Activated CD4-positive, alpha-beta T cell treated with anti-CD3 and anti-CD28 coated beads for 36 hours (primary cell): Measurements from ENCODE around the gene SPATA21. TPM values are rescaled to one million over a fixed set of nuclear protein-coding genes. Genes with fewer than 3 reads are reported as not detected.
"Not testable (repeated sequence)": the region's sequence is repeated elsewhere in the genome, so short reads cannot be mapped to it uniquely, and the experiment has no call there.

Experiments
- ATAC-seq: fragments of 200-7000 bp; cut with Tn5 transposase; one replicate; pipeline ENCODE4 v1.10.0; 2021; ENCODE audit warnings: mild to moderate bottlenecking, moderate library complexity
- CTCF ChIA-PET: fragments of 350-600 bp; sonication (Branson Sonifier 250); formaldehyde crosslinking; loops from one replicate; lab custom pipeline; 2021; ENCODE audit warnings: antibody characterized with exemption; lab: Charles Lee
- POLR2A ChIA-PET: fragments of 350-600 bp; sonication (Branson Sonifier 250); formaldehyde crosslinking; loops from one replicate; lab custom pipeline; 2021; ENCODE audit warnings: antibody characterized with exemption, inconsistent platforms; lab: Charles Lee
- DNase-seq: peaks from one replicate; pipeline ENCODE4 v3.0.0-alpha.2; 2020
- H3K27ac Mint-ChIP-seq: one replicate; pipeline ENCODE4 v1.8.0; 2021; ENCODE audit warnings: mixed read lengths
- H3K27me3 Mint-ChIP-seq: one replicate; pipeline ENCODE4 v1.8.0; 2021; ENCODE audit warnings: mixed read lengths
- H3K36me3 Mint-ChIP-seq: one replicate; pipeline ENCODE4 v1.8.0; 2021; ENCODE audit warnings: low read depth, mixed read lengths
- H3K4me1 Mint-ChIP-seq: one replicate; pipeline ENCODE4 v1.8.0; 2021; ENCODE audit warnings: mixed read lengths
- H3K4me3 Mint-ChIP-seq: one replicate; pipeline ENCODE4 v1.8.0; 2021; ENCODE audit warnings: mild to moderate bottlenecking, moderate library complexity, mixed read lengths
- H3K9me3 Mint-ChIP-seq: one replicate; pipeline ENCODE4 v1.8.0; 2021; ENCODE audit warnings: low read depth, mixed read lengths
- intact Hi-C, 2 experiments: fragments of 100-400 bp; cut with DNase I in 1 of 2; cut with micrococcal nuclease in 1 of 2; formaldehyde crosslinking; loops; one replicate each; pipeline versions ENCODE4 v1.14.2 to v1.15.1; 2022 to 2024; cut with DNase I, micrococcal nuclease
- total RNA-seq, 2 experiments: library from RNA; stranded (reverse); gene quantifications; one replicate each; pipeline ENCODE4 v1.2.3, GENCODE V29; 2021

SPATA21 gene
- total RNA-seq, 2 experiments from 2014 or later = not detected

DNA sequence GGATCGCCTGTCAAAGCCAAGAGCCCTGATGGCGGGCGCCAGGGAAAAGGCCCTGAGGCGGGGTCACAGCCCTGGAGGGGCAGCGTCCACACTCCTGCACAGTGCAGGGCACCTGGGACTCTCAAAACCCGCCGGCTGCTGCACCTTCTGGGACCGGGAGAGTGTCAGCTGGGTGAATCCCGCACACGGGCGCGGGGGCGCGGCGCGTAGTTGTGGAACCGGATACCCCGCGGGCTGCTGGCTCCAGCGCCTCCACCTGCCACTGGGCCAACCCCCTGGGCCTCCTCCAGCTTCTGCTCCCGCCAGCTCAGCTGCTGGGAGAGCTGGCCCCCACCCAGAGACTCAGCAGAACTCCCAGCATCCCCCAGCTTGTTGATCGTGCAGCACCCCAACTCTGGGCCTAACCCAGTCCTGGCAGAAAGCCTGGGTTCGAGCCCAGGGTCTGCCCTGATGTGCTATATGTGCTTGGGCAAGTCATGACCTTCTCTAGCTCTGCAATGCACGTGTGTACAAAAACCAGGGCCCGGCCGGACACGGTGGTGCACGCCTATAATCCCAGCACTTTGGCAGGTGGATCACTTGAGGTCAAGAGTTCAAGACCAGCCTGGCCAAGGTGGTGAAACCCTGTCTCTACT is 37.1 kb upstream of the SPATA21 start:
- Mint-ChIP-seq H3K4me1 (peaks cover 4% of the 10 kb centered on the region), H3K9me3 (no peaks in the 10 kb centered on the region), H3K27me3 (no peaks in the 10 kb centered on the region), H3K36me3 (peaks cover 7% of the 10 kb centered on the region), H3K4me3 (no peak overlapping the region), H3K27ac (no peak overlapping the region)
- intact Hi-C loops = no loop called here
- ATAC-seq (no peak), DNase-seq (no peak)
- ChIA-PET CTCF (interaction anchor here (1.1 kb wide), 1 partner anchor 125 kb away, joined by 3 read pairs; no protein-coding TSS in a partner anchor), POLR2A (no interaction called here)

DNA sequence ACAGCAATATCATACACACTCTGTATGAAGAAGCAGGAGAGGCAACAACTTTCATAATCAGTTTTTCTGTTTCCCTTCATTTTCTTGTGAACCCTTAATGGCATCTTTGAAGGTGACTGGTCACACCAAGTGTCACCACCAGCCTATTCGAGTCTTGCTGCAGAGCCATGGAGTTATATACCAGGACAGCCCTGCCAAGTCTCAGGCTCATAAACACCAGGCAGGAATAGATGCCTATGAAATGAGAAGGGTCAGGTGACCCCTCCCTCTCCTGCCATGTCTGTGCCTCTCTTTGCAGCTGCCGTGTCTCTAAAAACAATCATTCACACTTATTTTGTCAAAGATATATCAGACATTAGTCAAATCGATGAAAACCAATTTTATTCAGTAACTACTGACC is 31.3 kb upstream of the SPATA21 start:
- no peak for DNase-seq
- intact Hi-C loops = no loop called here
- Mint-ChIP-seq H3K4me3 (no peak overlapping the region), H3K9me3 (no peaks in the 10 kb centered on the region), H3K27me3 (no peaks in the 10 kb centered on the region), H3K27ac (no peak overlapping the region), H3K36me3 (peaks cover 11% of the 10 kb centered on the region), H3K4me1 (peaks cover 6% of the 10 kb centered on the region)
- ChIA-PET POLR2A (no interaction called here), CTCF (no interaction called here)
- ATAC-seq = no peak

DNA sequence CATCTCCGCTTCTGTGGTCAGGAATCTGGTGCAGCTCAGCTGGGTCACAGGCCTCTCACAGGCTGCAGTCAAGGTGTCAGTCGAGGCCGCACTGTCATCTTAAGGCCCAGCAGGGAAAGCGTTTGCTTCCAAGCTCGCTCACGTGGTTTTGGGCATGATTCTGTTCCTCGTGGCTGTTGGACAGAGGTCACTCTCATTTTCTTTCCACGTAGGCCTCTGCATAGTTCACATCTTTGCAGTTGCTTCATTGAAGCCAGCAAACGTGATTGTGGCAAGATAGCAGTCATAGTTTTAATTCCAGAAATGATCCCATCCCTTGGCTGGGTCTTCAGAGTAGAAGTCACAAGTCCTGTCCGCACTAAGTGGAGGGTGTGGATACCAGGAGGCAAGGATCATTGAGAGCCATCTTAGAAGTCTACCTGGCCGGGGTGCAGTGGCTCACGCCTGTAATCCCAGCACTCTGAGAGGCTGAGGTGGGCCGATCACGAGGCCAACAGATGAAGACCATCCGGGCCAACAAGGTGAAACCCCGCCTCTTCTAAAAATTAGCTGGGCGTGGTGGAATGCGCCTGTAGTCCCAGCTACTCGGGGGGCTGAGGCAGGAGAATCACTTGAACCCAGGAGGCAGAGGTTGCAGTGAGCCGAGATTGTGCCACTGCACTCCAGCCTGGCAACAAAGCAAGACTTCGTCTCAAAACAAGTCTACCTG is 27.8 kb upstream of the SPATA21 start:
- POLR2A ChIA-PET = no interaction called here
- ATAC-seq (no peak), DNase-seq (no peak)
- no peak overlapping the region for H3K27ac Mint-ChIP-seq
- peaks cover 2% of the 10 kb centered on the region for H3K4me1 Mint-ChIP-seq
- H3K27me3 Mint-ChIP-seq = no peaks in the 10 kb centered on the region
- intact Hi-C loops = no loop called here
- H3K4me3 Mint-ChIP-seq = no peak overlapping the region
- CTCF ChIA-PET = no interaction called here
- H3K9me3 Mint-ChIP-seq = no peaks in the 10 kb centered on the region
- peaks cover 29% of the 10 kb centered on the region for H3K36me3 Mint-ChIP-seq

DNA sequence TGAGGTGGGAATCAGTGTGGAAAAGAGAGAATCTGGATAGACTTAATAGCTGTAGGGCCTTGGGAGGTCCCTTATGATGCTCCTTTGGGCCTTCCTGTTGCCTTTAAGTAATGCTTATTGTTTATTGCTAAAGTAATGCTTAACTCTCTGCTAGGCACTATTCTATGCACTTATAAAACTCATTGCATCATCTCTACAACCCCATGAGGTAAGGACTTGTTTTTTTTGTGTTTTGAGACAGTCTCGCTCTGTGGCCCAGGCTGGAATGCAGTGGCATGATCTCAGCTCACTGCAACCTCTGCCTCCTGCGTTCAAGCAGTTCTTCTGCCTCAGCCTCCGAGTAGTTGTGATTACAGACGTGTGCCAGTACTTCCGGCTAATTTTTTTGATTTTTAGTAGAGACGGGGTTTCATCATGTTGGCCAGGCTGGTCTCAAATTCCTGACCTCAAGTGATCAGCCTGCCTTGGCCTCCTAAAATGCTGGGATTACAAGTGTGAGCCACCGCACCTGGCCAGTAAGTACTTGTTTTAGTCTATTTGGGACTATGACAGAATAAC is 25.6 kb upstream of the SPATA21 start:
- Mint-ChIP-seq H3K27ac (no peak overlapping the region), H3K4me1 (no peaks in the 10 kb centered on the region), H3K4me3 (no peak overlapping the region), H3K27me3 (no peaks in the 10 kb centered on the region), H3K36me3 (peaks cover 42% of the 10 kb centered on the region), H3K9me3 (no peaks in the 10 kb centered on the region)
- ChIA-PET CTCF (interaction anchor here (0.6 kb wide), 1 partner anchor 388 kb away, joined by 4 read pairs; no protein-coding TSS in a partner anchor), POLR2A (no interaction called here)
- intact Hi-C loops = no loop called here
- ATAC-seq = no peak
- DNase-seq = no peak

DNA sequence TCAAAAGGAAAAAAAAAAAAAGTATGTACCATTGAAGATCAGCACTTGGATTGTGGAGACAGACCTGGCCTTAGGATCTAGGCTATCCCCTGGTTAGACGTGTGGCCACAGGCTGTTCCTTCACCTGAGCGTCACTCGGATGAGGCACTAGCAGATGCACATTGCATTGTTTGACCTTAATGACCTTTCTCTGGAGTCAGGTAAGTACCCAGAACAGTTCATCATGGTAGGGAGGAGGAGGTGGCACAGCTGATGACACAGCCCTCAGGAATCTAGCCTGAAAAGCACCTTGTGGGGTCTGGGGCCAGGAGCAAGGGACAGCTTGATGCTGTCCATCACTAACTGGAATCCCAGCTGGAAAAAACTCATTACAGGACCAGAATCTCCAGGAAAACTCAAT is 24.5 kb upstream of the SPATA21 start:
- peaks cover 39% of the 10 kb centered on the region for H3K36me3 Mint-ChIP-seq
- no peak for ATAC-seq
- no peak overlapping the region for H3K27ac Mint-ChIP-seq

DNA sequence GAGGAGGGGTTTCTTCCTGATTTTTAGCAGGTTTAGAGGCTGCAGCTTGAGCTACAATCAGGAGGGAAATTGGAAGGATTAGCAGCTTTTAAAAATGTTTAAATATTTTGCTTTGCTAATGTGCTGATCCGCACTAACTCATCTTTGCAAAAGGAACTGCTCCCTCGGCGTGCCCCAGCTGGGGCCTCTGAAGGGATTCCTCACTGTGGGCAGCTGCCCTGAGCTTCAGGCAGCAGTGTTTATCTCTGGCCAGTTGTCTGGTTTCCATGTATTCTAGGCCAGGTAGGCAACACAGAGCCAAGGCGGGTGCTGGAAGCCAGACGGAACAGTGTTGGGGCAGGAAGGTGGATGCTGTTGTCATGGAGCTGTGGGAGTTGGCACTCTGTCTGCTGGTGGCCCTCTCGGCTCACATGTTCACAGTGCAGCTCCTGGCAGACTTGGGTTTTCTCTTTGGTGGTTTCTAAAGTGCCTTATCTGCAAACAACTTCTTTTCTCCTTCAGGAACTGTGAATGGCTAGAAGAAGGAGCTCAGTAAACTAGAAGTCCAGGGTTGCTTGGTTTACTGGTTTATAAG is 22.2 kb upstream of the SPATA21 start:
- no peak for DNase-seq
- ChIA-PET POLR2A (no interaction called here), CTCF (interaction anchor here (0.7 to 1.3 kb wide), 3 partner anchors 11 to 149 kb away, joined by 3 to 4 read pairs (median 4); partner anchors contain the start of gene NECAP2)
- no peak for ATAC-seq
- Mint-ChIP-seq H3K9me3 (no peaks in the 10 kb centered on the region), H3K27ac (no peak overlapping the region), H3K27me3 (no peaks in the 10 kb centered on the region), H3K4me1 (no peaks in the 10 kb centered on the region), H3K4me3 (no peak overlapping the region), H3K36me3 (peaks cover 53% of the 10 kb centered on the region)
- intact Hi-C loops = no loop called here

More for the DNA sequence above, 24.5 kb upstream of the SPATA21 start:
- intact Hi-C loops = no loop called here
- no peak for DNase-seq
- CTCF ChIA-PET = interaction anchor here (0.9 kb wide), 1 partner anchor 10 kb away, joined by 3 read pairs; no protein-coding TSS in a partner anchor
- Mint-ChIP-seq H3K4me3 (no peak overlapping the region), H3K27me3 (no peaks in the 10 kb centered on the region), H3K9me3 (no peaks in the 10 kb centered on the region), H3K4me1 (no peaks in the 10 kb centered on the region)
- POLR2A ChIA-PET = no interaction called here

DNA sequence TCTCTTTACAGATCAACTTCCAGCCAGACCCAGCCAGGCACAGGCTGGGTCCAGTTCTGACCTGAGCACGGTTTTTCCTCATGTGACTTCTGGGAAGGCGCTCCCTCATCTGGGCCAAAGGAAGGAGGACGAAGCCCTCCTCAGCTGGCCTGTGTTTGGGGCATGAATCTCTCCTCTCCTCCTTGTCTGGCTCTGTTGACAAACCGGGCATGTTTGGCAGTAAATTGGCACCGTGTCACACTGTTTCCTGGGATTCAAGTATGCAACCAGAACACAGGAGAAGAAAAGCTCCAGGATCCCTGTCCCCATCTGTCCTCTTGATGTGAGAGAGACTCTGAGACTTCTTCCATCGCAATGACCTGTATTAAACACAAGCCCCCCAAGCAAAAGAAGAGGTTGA is 21.6 kb upstream of the SPATA21 start:
- Mint-ChIP-seq H3K36me3 (peaks cover 50% of the 10 kb centered on the region), H3K27ac (no peak overlapping the region), H3K27me3 (no peaks in the 10 kb centered on the region), H3K4me3 (no peak overlapping the region), H3K9me3 (no peaks in the 10 kb centered on the region), H3K4me1 (no peaks in the 10 kb centered on the region)
- POLR2A ChIA-PET = no interaction called here
- no peak for ATAC-seq
- no peak for DNase-seq
- CTCF ChIA-PET = interaction anchor here (0.7 to 1.3 kb wide), 2 partner anchors 18 to 150 kb away, joined by 3 to 4 read pairs; partner anchors contain the start of gene NECAP2
- intact Hi-C loops = no loop called here

DNA sequence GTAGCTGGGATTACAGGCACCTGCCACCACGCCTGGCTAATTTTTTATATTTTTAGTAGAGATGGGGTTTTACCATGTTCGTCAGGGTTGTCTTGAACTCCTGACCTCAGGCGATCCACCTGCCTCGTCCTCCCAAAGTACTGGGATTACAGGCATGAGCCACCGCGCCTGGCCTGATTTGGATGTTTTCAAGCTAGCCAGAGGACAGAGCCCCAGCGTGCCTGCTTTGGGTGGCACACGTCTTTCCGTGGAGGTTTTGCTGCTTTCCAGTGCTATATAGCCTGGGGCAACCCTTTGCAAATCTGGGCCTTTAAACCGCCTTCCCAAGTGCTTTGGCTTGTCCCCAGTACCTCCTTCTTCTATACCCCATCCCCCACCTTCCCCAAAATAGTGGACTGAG is 18.9 kb upstream of the SPATA21 start:
- not testable (repeated sequence) for H3K27ac Mint-ChIP-seq

DNA sequence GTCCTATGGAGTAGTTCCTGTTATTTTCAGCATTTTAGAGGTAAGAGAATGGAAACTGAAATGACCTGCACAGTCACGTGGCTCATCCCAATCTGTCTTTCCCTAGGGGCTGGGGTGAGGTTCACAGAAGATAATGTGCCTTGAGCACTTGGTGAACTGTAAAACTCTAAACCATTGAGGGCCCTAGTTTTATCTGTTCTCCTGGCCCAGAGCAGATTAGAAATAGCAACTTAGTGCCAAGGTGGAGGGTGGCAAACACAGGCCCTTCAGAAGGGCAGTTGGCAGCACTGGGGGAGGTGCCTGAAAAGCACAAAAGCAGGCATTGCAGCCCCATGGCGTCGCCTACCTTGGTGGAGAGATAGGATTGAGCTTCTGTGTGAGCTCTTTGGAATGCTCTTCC is 17.7 kb upstream of the SPATA21 start:
- Mint-ChIP-seq H3K36me3 (peaks cover 45% of the 10 kb centered on the region), H3K27ac (peak overlapping the region; percentile 67)
- H3K4me1 Mint-ChIP-seq, POLR2A ChIA-PET, H3K9me3 Mint-ChIP-seq, DNase-seq, intact Hi-C loops, H3K4me3 Mint-ChIP-seq, ATAC-seq, H3K27me3 Mint-ChIP-seq: not testable (repeated sequence)
- CTCF ChIA-PET = interaction anchor here (1.1 to 1.6 kb wide), 2 partner anchors 15 to 23 kb away, joined by 3 to 7 read pairs; partner anchors contain the start of gene NECAP2

More for the DNA sequence above, 18.9 kb upstream of the SPATA21 start:
- H3K4me1 Mint-ChIP-seq, H3K4me3 Mint-ChIP-seq, intact Hi-C loops, ATAC-seq, DNase-seq, POLR2A ChIA-PET, H3K27me3 Mint-ChIP-seq, H3K9me3 Mint-ChIP-seq: not testable (repeated sequence)
- CTCF ChIA-PET = interaction anchor here (1.6 kb wide), 1 partner anchor 16 kb away, joined by 7 read pairs; the partner anchor contains the start of gene NECAP2
- H3K36me3 Mint-ChIP-seq = peaks cover 46% of the 10 kb centered on the region

DNA sequence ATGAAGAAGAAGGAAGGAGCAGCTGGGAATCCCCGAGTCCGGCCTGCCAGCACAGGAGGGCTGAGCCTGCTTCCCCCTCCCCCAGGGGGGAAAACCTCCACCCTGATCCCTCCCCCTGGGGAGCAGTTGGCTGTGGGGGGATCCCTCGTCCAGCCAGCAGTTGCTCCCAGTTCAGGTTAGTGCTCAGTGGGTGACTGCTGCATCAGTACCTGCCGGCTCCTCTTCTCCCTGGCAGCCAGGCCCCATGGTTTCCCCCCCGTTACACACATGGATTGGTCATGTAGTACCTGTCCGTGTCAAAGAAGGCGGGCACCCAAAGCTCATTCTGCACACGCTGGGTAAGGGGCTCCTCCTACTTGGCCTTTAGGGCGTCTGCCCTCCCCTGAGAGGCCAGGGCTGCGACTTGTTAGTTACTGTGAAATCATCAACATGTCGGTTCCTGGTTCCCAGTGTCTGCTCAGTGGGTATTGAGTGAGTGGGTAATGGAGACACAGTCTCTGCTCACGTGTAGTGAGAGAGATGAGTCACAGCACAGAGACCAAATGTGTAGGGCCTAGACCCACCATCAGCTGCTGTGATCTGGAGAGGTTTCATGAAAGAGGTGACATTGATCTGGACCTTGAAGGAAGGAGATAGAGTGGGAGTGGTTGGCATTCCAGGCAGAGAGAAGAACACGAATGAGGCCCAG is 14.8 kb upstream of the SPATA21 start:
- no peak for DNase-seq
- ATAC-seq = no peak
- Mint-ChIP-seq H3K4me3 (no peak overlapping the region), H3K4me1 (peaks cover 13% of the 10 kb centered on the region), H3K9me3 (no peaks in the 10 kb centered on the region), H3K36me3 (peaks cover 50% of the 10 kb centered on the region), H3K27me3 (no peaks in the 10 kb centered on the region), H3K27ac (peak overlapping the region; percentile 23)
- intact Hi-C loops = no loop called here
- ChIA-PET CTCF (interaction anchor here (0.6 kb wide), 1 partner anchor 12 kb away, joined by 4 read pairs; the partner anchor contains the start of gene NECAP2), POLR2A (interaction anchor here (0.6 kb wide), 1 partner anchor 27 kb away, joined by 3 read pairs; no protein-coding TSS in a partner anchor)
